HepG2 (cell line): ENCODE measurements around the gene ERO1A. TPM values are rescaled to one million over a fixed set of nuclear protein-coding genes. Genes with fewer than 3 reads are reported as not detected.

Experiments used
- ELF3 ChIP-seq: IDR thresholded peaks from 2 replicates; pipeline ENCODE4 v1.6.1; 2016; ENCODE audit warnings: missing genetic modification reagents, missing compliant biosample characterization
- GFI1 ChIP-seq: sonication (generic); formaldehyde crosslinking; IDR thresholded peaks from 2 replicates; pipeline ENCODE4 v1.5.0; 2020; ENCODE audit warnings: missing genetic modification reagents, mild to moderate bottlenecking, borderline replicate concordance
- GZF1 ChIP-seq: sonication (generic); formaldehyde crosslinking; IDR thresholded peaks from 2 replicates; pipeline ENCODE4 v1.5.1; 2020; ENCODE audit warnings: mild to moderate bottlenecking, missing genetic modification reagents
- HMGA1 ChIP-seq: sonication (generic); formaldehyde crosslinking; conservative IDR thresholded peaks from 2 replicates; pipeline ENCODE4 v1.4.0; 2020; ENCODE audit warnings: missing genetic modification reagents
- MED1 ChIP-seq: sonication (generic); formaldehyde crosslinking; IDR thresholded peaks from 2 replicates; pipeline ENCODE4 v1.4.0; 2020; ENCODE audit warnings: missing genetic modification reagents
- TERF1 ChIP-seq: sonication (generic); formaldehyde crosslinking; IDR thresholded peaks from 2 replicates; pipeline ENCODE4 v1.8.0; 2022; ENCODE audit warnings: mild to moderate bottlenecking, missing genetic modification reagents, moderate library complexity
- TRAFD1 ChIP-seq: sonication (generic); formaldehyde crosslinking; IDR thresholded peaks from 2 replicates; pipeline ENCODE4 v1.5.1; 2020; ENCODE audit warnings: missing genetic modification reagents, mild to moderate bottlenecking, borderline replicate concordance
- ZMAT3 ChIP-seq: sonication (generic); formaldehyde crosslinking; conservative IDR thresholded peaks from 2 replicates; pipeline ENCODE4 v1.7.0; 2021; ENCODE audit warnings: missing genetic modification reagents
- ZNF318 ChIP-seq: sonication (generic); formaldehyde crosslinking; IDR thresholded peaks from 2 replicates; pipeline ENCODE4 v1.4.0; 2020; ENCODE audit warnings: mild to moderate bottlenecking, missing genetic modification reagents
- ZNF335 ChIP-seq: sonication (generic); formaldehyde crosslinking; IDR thresholded peaks from 2 replicates; pipeline ENCODE4 v1.4.0; 2020; ENCODE audit warnings: missing genetic modification reagents
- ZNF362 ChIP-seq: sonication (generic); formaldehyde crosslinking; IDR thresholded peaks from 2 replicates; pipeline ENCODE4 v1.4.0; 2020; ENCODE audit warnings: missing genetic modification reagents, mild to moderate bottlenecking, borderline replicate concordance
- ZNF547 ChIP-seq: sonication (generic); formaldehyde crosslinking; IDR thresholded peaks from 2 replicates; pipeline ENCODE4 v1.5.1; 2020; ENCODE audit warnings: mild to moderate bottlenecking, missing genetic modification reagents
- ZNF784 ChIP-seq: sonication (generic); formaldehyde crosslinking; IDR thresholded peaks from 2 replicates; pipeline ENCODE4 v1.5.1; 2020; ENCODE audit warnings: missing genetic modification reagents, mild to moderate bottlenecking, borderline replicate concordance
- polyA plus RNA-seq, 8 experiments: library from polyadenylated mRNA; depleted of rRNA in 3 of 8; stranded (reverse) in 7 of 8; unstranded in 1 of 8; fragments of >200 nt; fragmentation: Illumina TruSeq in 4 of 8; extraction: Trizol in 4 of 8; gene quantifications; 2 replicates each; pipeline versions ENCODE4 v1.2.1 to v1.2.3, GENCODE V29; 2011 to 2016; ENCODE audit warnings: low read depth in 4 of 8, missing spikeins in 1 of 8, mixed read lengths in 1 of 8; ENCODE audit not compliant: insufficient read depth in 1 of 8
- total RNA-seq, 5 experiments: library from RNA; depleted of rRNA; stranded (reverse); fragments of >200 nt; fragmentation: Illumina TruSeq; extraction: Trizol; gene quantifications; 2 replicates each; pipeline ENCODE4 v1.2.3, GENCODE V29; 2016; ENCODE audit warnings: low read depth in 1 of 5

The ERO1A gene
- total and polyA plus RNA-seq, 2 of the 13 experiments (the other 11 are each of a cell fraction or from before 2014, with no cell fraction given), result 60.3 to 137 TPM

GRCh38 chr14:52706724-52707706 is 11.7 kb upstream of the ERO1A start, which contains the start of gene PSMC6 (continued):
- TF ChIP-seq ZNF362 (CRISPR knock-in tag) (0 out of 2 replicates have a peak, but pooled peaks have one; percentile 30), MED1 (CRISPR knock-in tag) (peak; percentile 62), ZNF784 (CRISPR knock-in tag) (no peak; the same call in 1 of the 2 replicates), ZNF318 (peak; percentile 77; the same call in 1 of the 2 replicates), HMGA1 (CRISPR knock-in tag) (no peak), ELF3 (CRISPR knock-in tag) (peak; percentile 55; the same call in 1 of the 2 replicates), ZNF547 (CRISPR knock-in tag) (0 out of 2 replicates have a peak, but pooled peaks have one; percentile 18), ZNF335 (CRISPR knock-in tag) (peak; percentile 43; the same call in 1 of the 2 replicates), GZF1 (CRISPR knock-in tag) (0 out of 2 replicates have a peak, but pooled peaks have one; percentile 19), TERF1 (no peak), ZMAT3 (0 out of 2 replicates have a peak, but pooled peaks have one; percentile 42), GFI1 (0 out of 2 replicates have a peak, but pooled peaks have one; percentile 72), TRAFD1 (CRISPR knock-in tag) (peak; percentile 82; the same call in 1 of the 2 replicates)
